ENCODE data around the gene COPS6. TPM values are rescaled to one million over a fixed set of nuclear protein-coding genes. Genes with fewer than 3 reads are reported as not detected.
A peak's percentile ranks its signal among the peaks of the same experiment; 100 is the strongest.

Gene COPS6
- total RNA-seq, 1 donor from 2014 or later: 114 TPM

- H3K36me3 ChIP-seq: peaks cover 3% of the 10 kb centered on the region
- no peak for TF ChIP-seq CTCF (IDR thresholded peaks at IDR 0.05; ENCODE audit: borderline replicate concordance)
- H3K4me1 ChIP-seq: peaks cover 45% of the 10 kb centered on the region
- no peaks in the 10 kb centered on the region for H3K9me3 ChIP-seq (replicated peaks)
- H3K27me3 ChIP-seq (ENCODE audit: low read depth): no peaks in the 10 kb centered on the region
- intact Hi-C loops (cut with micrococcal nuclease): loop anchor here (10.0 kb wide), 1 partner anchor 91 kb away; no protein-coding TSS in a partner anchor
- DNase-seq: no peak
- no peak overlapping the region for H3K27ac ChIP-seq (replicated peaks)
- no peak overlapping the region for H3K4me3 ChIP-seq
These were observed 3.3 kb upstream of the COPS6 start for GRCh38 chr7:100085515-100085914.

- Histone ChIP-seq H3K9me3 (replicated peaks) (no peaks in the 10 kb centered on the region), H3K4me1 (peaks cover 31% of the 10 kb centered on the region), H3K36me3 (peaks cover 20% of the 10 kb centered on the region), H3K4me3 (no peak overlapping the region), H3K27ac (replicated peaks) (no peak overlapping the region), H3K27me3 (ENCODE audit: low read depth) (no peaks in the 10 kb centered on the region)
- intact Hi-C loops (cut with micrococcal nuclease): loop anchor here (10.0 kb wide), 1 partner anchor 92 kb away; no protein-coding TSS in a partner anchor
- no peak for TF ChIP-seq CTCF (IDR thresholded peaks at IDR 0.05; ENCODE audit: borderline replicate concordance)
- no peak for DNase-seq
These were observed 1.6 kb upstream of the COPS6 start for GRCh38 chr7:100087055-100087750.

GRCh38 chr7:100088095-100088620 is 611 bp upstream of the COPS6 start:
- no peak for TF ChIP-seq CTCF (IDR thresholded peaks at IDR 0.05; ENCODE audit: borderline replicate concordance)
- no peak for DNase-seq
- Histone ChIP-seq H3K27me3 (ENCODE audit: low read depth) (no peaks in the 10 kb centered on the region), H3K4me1 (peaks cover 24% of the 10 kb centered on the region), H3K9me3 (replicated peaks) (no peaks in the 10 kb centered on the region), H3K36me3 (peaks cover 30% of the 10 kb centered on the region), H3K4me3 (peak overlapping the region; percentile 95), H3K27ac (replicated peaks) (peak overlapping the region; percentile 95)
- intact Hi-C loops (cut with micrococcal nuclease): loop anchor here (10.0 kb wide), 1 partner anchor 93 kb away; no protein-coding TSS in a partner anchor

GRCh38 chr7:100089458-100090196 is 858 bp downstream of the COPS6 start:
- peak overlapping the region; percentile 95 for H3K4me3 ChIP-seq
- intact Hi-C loops (cut with micrococcal nuclease): loop anchor here (10.0 kb wide), 1 partner anchor 95 kb away; no protein-coding TSS in a partner anchor
- H3K27me3 ChIP-seq (ENCODE audit: low read depth): no peaks in the 10 kb centered on the region
- no peaks in the 10 kb centered on the region for H3K9me3 ChIP-seq (replicated peaks)
- no peak for TF ChIP-seq CTCF (IDR thresholded peaks at IDR 0.05; ENCODE audit: borderline replicate concordance)
- no peak for DNase-seq
- H3K4me1 ChIP-seq: peaks cover 33% of the 10 kb centered on the region
- H3K27ac ChIP-seq (replicated peaks): peak overlapping the region; percentile 95
- H3K36me3 ChIP-seq: peaks cover 44% of the 10 kb centered on the region

- Histone ChIP-seq H3K27ac (replicated peaks) (no peak overlapping the region), H3K27me3 (ENCODE audit: low read depth) (no peaks in the 10 kb centered on the region), H3K36me3 (peaks cover 56% of the 10 kb centered on the region), H3K9me3 (replicated peaks) (no peaks in the 10 kb centered on the region), H3K4me1 (peaks cover 33% of the 10 kb centered on the region), H3K4me3 (no peak overlapping the region)
- TF ChIP-seq CTCF (IDR thresholded peaks at IDR 0.05; ENCODE audit: borderline replicate concordance): no peak
- DNase-seq: no peak
- intact Hi-C loops (cut with micrococcal nuclease): no loop called here
These were observed 2.0 kb downstream of the COPS6 start for GRCh38 chr7:100090527-100091410.
